Measurements from ENCODE around the gene PVALEF. TPM values are rescaled to one million over a fixed set of nuclear protein-coding genes. Genes with fewer than 3 reads are reported as not detected.

PVALEF gene
- total RNA-seq, 1 donor from 2014 or later, result not detected

GRCh38 chr17:81206166-81206565, 40.9 kb downstream of the PVALEF start:
- Mint-ChIP-seq H3K4me1 (peaks cover 4% of the 10 kb centered on the region), H3K27me3 (no peaks in the 10 kb centered on the region), H3K4me3 (no peak overlapping the region), H3K27ac (no peak overlapping the region), H3K36me3 (ENCODE audit: low read depth) (peaks cover 27% of the 10 kb centered on the region), H3K9me3 (no peaks in the 10 kb centered on the region)
- CTCF ChIA-PET, result no interaction called here
- TF ChIP-seq CTCF (IDR thresholded peaks at IDR 0.05), result no peak
- intact Hi-C loops (cut with micrococcal nuclease), result no loop called here
- no peak for DNase-seq
- no peak for ATAC-seq (ENCODE audit: low read depth)
- POLR2A ChIA-PET, result interaction anchor here (0.7 kb wide), 1 partner anchor 33 kb away, joined by 3 read pairs; no protein-coding TSS in a partner anchor

- DNase-seq, result no peak
- Mint-ChIP-seq H3K27me3 (no peaks in the 10 kb centered on the region), H3K4me1 (peaks cover 4% of the 10 kb centered on the region), H3K36me3 (ENCODE audit: low read depth) (peaks cover 25% of the 10 kb centered on the region), H3K4me3 (no peak overlapping the region), H3K27ac (no peak overlapping the region), H3K9me3 (no peaks in the 10 kb centered on the region)
- intact Hi-C loops (cut with micrococcal nuclease), result no loop called here
- no peak for TF ChIP-seq CTCF (IDR thresholded peaks at IDR 0.05)
- no peak for ATAC-seq (ENCODE audit: low read depth)
- ChIA-PET POLR2A (no interaction called here), CTCF (no interaction called here)
Observed at GRCh38 chr17:81206657-81207056, 41.4 kb downstream of the PVALEF start.

- DNase-seq, result no peak
- peaks cover 7% of the 10 kb centered on the region for H3K4me1 Mint-ChIP-seq
- intact Hi-C loops (cut with micrococcal nuclease), result no loop called here
- no peak overlapping the region for H3K4me3 Mint-ChIP-seq
- no peaks in the 10 kb centered on the region for H3K27me3 Mint-ChIP-seq
- ATAC-seq (ENCODE audit: low read depth), result peak; percentile 52
- ChIA-PET CTCF (no interaction called here), POLR2A (interaction anchor here (0.6 kb wide), 1 partner anchor 33 kb away, joined by 3 read pairs; no protein-coding TSS in a partner anchor)
- TF ChIP-seq CTCF (IDR thresholded peaks at IDR 0.05), result no peak
- H3K36me3 Mint-ChIP-seq (ENCODE audit: low read depth), result peaks cover 19% of the 10 kb centered on the region
- no peaks in the 10 kb centered on the region for H3K9me3 Mint-ChIP-seq
- no peak overlapping the region for H3K27ac Mint-ChIP-seq
Observed at GRCh38 chr17:81207610-81208581, 42.6 kb downstream of the PVALEF start.

- H3K4me1 Mint-ChIP-seq, result peaks cover 7% of the 10 kb centered on the region
- peaks cover 11% of the 10 kb centered on the region for H3K36me3 Mint-ChIP-seq (ENCODE audit: low read depth)
- no peak for ATAC-seq (ENCODE audit: low read depth)
- CTCF ChIA-PET, result no interaction called here
- intact Hi-C loops (cut with micrococcal nuclease), result no loop called here
- no peaks in the 10 kb centered on the region for H3K9me3 Mint-ChIP-seq
- H3K4me3 Mint-ChIP-seq, result no peak overlapping the region
- no peaks in the 10 kb centered on the region for H3K27me3 Mint-ChIP-seq
- H3K27ac Mint-ChIP-seq, result no peak overlapping the region
- no peak for TF ChIP-seq CTCF (IDR thresholded peaks at IDR 0.05)
- POLR2A ChIA-PET, result no interaction called here
- no peak for DNase-seq
Observed at GRCh38 chr17:81208651-81209050, 43.3 kb downstream of the PVALEF start.

GRCh38 chr17:81209141-81209540, 43.8 kb downstream of the PVALEF start:
- no peaks in the 10 kb centered on the region for H3K9me3 Mint-ChIP-seq
- H3K27ac Mint-ChIP-seq, result no peak overlapping the region
- ATAC-seq (ENCODE audit: low read depth), result no peak
- CTCF ChIA-PET, result no interaction called here
- TF ChIP-seq CTCF (IDR thresholded peaks at IDR 0.05), result no peak
- intact Hi-C loops (cut with micrococcal nuclease), result no loop called here
- no peaks in the 10 kb centered on the region for H3K27me3 Mint-ChIP-seq
- no peak overlapping the region for H3K4me3 Mint-ChIP-seq
- POLR2A ChIA-PET, result no interaction called here
- H3K4me1 Mint-ChIP-seq, result peaks cover 7% of the 10 kb centered on the region
- no peak for DNase-seq
- peaks cover 11% of the 10 kb centered on the region for H3K36me3 Mint-ChIP-seq (ENCODE audit: low read depth)

Data from activated B cell treated with CpG ODN at 0.5 μM for 24 hours (primary cell).